Activated gamma-delta T cell (primary cell): Measurements from ENCODE around the gene SP110.
"Not testable (repeated sequence)": the region's sequence is repeated elsewhere in the genome, so short reads cannot be mapped to it uniquely, and the experiment has no call there.

Source experiments
- DNase-seq: peaks from one replicate; lab custom pipeline; 2025; lab: John Stamatoyannopoulos, UW
- total RNA-seq, 2 donors: gene quantifications; one replicate each; lab custom pipeline; 2026; lab: John Stamatoyannopoulos, UW

The SP110 gene
- 68.6 to 77.9 reads per million in 2 donors for total RNA-seq

DNA sequence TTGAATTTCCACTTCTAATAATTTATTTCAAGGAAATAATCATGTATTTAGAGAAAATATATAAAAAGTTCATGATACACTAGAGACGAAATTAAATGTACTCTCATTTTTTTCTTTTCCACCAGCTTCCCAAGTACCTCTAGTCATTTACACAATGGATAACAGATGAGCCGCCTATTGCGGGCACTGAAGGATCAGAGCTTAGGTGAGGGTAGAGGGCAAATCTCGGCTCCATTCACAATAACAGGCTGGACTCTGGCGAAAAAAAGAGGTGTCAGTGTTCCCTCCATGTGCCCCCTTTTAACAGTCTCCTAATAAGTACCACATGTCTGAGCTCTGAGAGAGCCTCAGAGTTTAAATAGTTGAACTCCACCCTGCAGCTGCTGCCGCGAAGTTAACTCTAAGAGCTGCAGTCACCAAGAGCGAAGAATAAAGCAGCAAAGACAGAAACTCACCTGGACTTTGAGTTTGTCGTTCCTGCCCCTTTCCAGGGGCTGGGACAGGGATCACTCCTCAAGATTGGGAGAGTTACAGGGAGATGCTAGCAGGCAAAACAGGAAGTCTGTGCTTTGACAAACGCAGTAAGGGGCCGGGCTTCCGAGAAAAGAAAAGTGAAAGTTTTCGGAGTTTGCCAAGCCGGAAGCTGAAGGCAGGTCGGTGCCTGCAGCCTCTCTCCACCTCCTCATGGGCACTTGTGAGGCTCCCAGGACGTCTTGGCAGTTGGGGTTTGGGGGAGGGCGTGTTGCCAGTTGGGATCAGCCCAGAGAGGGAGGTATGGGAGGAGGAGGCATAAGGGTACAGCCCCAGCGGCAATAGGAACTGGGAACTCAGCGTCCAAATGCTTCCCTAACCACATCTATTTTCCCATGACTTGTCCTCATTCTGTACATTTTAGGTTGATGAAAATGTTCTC lies at the start of gene SP110:
Gene SP110, minus strand, starts transcription at position 566 of the 913 bp plus-strand sequence. CDS start 3,057 bp downstream, outside the sequence.
- DNase-seq, result no peak

DNA sequence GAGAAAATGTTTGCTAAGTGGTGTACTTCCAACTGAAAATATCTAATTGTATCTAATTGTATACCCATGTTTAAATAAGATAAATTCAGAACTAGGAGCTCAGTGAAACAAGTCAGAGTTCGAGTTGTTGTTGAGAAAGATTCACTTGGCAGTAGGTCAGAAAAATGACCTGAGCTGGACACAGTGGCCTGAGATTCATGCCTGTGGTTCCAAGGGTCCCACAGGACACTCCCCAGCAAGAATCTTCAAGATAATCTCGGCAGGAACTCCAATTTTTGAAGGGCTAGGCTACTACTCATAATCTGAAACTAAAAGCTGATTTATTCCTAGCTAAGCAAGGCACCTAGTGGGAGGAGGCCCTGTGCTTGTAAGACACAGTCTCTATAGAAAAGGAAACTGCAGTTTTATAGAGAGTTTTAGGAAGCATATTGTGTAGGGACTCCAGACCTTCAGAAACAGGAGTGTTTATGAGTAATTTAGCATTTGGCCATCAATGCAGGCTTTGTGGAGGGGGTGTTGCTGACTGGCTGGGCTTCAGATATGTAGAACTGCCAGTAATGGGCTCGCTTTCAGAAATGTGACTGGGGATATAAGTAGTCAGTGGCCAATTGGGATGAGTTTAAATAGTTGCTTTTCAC lies 48.9 kb upstream of the SP110 start:
- no peak for DNase-seq

DNA sequence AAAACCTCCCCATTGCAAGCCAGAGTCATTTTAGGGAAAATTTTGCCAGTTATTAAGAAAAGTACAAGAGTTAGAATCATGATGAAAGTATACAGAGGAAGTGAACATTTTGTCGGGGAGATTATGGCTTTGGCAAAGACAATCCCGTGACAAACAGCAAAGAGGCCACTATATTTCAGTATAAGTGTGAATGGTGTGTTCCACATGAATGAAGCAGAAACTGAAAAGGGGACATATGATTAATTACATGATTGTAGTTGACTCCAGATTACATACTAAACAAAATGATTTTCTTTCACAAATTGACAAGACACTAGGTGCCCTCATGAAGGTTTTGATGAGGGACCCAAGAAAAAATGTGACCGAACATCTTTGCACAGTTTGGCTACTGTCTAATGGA lies 47.8 kb upstream of the SP110 start:
- no peak for DNase-seq

DNA sequence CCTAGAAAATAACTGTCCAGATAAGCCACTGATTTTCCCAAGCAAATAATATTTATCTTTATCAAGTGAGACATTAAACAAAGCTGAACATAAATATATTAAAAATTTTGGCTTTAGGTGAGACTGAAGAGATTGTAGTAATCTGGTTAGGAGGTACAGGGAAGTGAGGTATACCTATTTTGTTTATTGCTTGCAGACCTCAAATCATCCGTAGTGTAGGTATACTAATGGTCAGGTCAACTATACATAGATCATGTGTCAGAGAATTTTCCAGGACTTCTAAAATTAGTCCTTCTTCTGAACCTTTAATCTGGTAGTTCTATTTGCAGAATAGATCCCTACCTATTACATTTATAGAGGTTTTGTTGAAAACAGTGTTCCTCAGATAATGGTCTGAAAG lies 47.3 kb upstream of the SP110 start:
- no peak for DNase-seq

DNA sequence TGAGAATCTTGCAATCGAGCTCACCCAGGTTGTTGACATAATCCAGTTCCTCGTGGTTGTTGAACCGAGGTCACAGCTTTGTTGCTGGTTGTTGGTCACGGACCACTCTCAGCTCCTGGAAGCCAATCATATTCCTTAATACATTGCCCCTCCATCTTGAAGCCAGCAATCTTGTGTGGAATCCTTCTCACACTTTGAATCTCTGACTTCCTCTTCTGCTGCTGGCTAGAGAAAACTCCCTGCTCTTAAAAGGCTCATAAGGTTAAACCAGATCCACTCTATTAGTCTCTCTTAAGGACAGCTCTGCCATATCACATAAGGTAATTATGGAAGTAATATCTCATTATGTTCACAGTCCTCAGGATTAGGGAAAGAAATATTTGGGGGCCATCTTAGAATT lies 46.9 kb upstream of the SP110 start:
- no peak for DNase-seq

DNA sequence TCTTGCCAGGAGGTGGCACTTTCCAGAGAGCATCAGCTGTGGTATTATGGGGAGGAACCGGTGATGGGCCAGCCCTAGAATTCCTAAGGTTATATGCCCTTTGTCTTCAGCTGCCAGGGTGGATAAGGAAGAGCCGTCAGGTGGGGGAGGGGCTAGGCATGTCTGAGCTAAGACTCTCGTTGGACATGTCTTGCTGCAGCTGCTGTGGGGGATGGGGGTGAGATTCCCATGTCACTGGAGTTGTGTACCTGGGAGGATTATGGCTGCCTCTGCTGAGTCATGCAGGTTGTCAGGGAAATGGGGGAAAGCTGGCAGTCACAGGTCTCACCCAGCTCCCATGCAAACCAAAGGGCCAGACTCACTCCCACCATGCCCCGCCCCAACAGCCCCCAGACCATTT lies 45.2 kb upstream of the SP110 start:
- DNase-seq, result not testable (repeated sequence)

DNA sequence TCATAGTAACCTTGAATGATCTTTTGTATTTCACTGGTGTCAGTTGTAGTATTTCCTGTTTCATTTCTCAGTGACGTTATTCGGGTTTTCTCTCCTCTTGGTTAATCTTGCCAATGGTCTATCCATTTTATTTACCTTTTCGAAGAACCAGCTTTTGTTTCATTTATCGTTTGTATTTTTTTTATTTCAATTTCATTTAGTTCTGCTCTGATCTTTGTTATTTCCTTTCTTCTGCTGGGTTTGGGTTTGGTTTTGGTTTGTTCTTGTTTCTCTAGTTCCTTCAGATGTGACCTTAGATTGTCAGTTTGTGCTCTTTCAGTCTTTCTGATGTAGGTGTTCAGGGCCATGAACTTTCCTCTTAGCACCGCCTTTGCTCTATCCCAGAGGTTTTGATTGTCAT lies 42.5 kb upstream of the SP110 start:
- DNase-seq, result no peak

DNA sequence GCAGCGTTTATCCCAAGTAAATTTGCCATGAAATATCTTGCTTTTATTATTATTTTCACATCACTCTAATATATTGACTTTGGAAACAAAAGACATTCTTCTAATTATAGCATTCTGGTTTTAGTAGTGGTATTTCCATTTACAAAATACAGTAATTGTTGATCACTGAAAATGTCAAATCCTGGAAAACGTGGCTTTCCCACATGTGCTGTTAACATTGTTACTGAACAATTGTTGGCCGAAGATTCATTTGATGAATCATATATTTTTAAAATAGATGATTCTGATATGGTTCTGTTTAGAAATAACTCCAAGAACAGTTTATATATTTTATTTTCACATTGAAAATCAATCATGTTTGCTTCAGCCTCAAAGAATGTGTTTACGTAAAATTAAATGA lies 38.7 kb upstream of the SP110 start:
- DNase-seq, result no peak

DNA sequence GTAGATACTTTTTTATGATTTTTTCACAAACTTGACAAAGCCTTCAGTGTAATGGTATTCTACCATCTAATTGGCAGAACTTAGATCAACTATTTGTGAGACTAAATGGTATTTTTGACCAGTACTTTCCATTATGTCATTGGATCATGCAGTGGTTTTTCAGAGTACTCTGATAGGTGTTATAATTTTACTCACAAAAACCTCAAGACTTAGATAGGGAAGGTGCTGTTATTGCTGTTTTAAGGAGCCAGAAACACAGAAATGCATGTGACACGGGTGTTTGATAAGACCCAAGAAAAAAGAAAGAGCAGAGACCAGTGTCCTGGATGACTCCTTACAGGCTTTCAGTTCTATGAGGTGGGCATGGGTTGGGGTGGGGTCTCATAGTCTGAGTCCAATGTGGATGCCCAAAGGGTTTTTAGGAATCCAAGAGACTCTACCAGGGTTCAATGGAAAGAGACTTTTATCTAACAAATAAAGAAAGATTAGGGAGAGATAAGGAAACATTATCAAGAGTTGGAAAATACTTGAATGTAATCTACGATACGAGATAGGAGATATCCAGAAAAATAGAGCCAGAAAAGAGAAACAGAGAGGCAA lies 37.0 kb upstream of the SP110 start:
- DNase-seq, result no peak

DNA sequence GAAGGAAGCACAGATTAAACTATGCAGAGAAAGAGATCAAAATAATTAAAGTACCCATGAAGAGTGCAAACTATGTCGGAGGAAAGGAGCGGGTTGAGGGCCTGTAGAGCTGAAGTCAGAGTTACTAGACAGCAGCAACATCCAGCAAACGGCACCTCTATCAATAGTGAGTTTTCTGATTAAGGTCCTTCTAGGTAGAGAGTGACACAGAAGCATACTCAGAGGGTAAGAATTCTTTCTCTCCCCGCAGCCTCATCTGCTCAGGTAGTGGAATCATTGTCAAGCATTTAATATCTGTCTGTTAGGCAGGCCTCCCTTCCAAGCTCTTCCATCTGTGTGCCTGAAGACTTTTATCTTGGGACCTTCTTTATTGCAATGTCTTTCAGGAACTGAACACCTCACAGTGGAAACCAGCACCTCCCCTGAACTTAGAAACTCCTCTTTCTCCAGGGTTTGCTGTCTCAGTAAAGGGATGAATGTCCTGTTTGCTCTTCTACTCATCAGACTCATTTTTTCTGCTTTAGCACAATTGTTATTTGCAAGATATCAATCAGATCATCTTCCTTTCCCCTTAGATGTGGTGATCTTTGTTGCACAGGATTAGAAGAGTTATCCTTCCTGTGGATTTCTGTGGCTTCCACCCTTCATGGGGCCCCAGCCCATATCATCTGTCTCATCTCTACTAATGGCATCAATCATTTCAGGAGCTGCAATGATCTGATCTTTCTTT lies 34.5 kb upstream of the SP110 start:
- DNase-seq, result no peak

DNA sequence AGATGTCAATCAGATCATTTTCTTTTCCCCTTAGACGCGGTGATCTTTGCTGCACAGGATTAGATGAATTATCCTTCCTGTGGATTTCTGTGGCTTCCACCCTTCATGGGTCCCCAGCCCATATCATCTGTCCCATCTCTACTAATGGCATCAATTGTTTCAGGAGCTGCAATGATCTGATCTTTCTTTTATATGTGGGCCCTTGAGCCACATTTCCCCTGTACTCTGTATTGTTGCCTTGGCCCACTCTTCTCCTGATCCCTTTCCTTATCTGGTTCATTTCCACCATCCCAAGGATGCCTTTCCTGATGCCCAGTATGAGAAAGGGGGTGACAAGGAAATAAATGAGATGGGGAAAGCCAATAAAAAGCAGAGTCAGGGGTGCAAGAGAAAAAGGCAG lies 30.4 kb upstream of the SP110 start:
- DNase-seq, result no peak

DNA sequence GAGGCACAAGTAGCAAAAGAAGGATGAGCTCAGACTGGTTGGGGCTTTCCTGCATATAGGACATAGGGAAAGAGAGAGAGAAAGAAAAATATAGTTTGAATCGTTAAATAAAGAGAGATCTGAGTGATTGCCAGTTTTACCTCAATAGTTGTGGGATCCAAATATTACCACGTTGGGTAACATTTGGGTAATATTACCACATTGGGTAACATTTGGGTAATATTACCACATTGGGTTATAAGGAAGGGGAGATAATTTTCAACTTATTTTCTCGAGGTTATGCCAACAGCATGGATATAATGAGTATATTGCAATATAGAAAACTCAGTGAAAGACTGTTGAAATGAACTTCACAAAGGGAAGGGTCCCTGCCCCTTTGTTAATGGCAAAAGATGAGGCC lies 26.4 kb upstream of the SP110 start:
- DNase-seq, result no peak

DNA sequence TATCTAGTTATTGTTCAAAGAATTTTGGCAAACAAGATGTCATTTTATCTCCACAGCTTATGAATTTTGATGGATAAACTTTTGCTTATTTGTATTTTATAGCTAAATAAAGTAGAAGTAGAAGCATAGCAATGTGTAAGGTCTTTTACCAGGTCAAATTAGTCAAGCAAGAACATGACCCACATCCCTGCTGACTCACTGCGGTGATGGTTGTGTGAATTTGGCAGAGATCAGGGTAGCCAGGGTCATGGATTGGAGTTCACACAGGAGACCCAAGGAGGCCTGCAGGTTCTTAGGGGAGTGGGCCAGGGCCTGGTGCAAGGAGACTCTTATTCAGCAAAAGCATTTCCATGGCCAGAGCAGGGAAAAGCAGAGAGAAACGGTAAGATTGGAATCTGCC lies 24.4 kb upstream of the SP110 start:
- DNase-seq, result no peak

DNA sequence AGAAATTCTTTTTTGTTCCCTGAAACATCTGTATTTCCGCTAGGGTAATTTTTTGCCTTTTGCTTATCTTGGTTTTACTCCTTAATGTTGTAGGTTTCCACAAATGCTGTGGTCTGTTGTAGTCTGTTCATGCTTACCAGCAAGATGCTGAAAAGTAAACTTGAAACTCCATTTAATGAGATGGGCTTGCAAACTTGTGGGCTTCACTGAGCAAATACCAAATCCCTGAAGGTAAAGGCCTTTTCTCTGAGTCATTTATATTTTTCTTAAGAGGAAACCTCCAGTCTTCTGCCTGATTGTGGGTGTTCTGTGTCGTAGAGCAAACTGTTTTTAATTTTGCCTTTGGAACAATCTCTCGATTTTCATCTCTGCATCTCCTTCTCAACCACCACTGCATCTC lies 15.1 kb upstream of the SP110 start:
- DNase-seq, result no peak

DNA sequence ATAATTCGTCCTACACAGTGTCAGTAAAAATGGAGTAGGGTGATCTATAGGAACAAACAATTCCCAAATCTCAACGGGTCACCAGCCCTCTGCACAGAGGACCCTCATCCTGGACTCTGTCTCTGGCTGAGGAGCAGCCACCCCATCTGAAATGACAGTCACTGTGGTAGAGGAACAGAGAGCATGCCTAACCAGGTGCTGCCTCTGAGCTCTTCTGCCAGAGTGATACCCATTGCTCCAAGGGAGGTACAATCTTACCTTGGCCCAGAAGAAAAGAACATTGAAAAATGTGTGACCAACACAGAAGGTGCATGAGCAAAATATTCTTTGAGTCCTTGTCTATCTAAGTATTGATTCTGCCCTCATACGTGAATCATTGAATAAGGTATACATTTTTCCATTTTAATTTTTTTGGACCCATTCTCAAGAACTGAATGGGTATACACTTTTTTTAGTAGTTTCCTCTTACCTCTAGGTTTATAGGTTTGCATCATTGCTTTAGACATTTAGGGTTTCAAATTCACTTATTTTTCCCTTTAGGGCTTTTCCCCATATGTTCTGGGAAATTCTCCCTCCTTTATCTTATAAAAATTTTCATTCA lies 14.4 kb upstream of the SP110 start:
- DNase-seq, result no peak

DNA sequence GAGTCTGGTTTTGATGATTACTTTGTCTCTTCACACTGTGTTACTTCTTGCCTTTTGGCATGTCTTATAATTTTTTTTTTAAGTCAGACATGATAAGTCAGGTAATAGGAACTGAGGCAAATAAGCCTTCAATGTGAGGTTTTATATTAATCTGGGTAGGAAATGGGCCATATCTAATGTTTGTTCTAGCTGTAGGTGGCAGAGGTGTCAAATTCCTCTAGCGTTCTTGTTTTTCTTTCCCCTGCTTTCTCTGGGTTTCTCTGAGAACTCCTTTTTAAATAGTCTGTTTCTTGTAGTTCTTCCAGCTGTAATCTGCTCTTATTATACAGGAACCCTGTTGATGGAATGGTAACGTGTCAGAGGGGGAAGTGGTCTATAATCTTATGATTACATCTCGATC lies 11.5 kb upstream of the SP110 start:
- no peak for DNase-seq

DNA sequence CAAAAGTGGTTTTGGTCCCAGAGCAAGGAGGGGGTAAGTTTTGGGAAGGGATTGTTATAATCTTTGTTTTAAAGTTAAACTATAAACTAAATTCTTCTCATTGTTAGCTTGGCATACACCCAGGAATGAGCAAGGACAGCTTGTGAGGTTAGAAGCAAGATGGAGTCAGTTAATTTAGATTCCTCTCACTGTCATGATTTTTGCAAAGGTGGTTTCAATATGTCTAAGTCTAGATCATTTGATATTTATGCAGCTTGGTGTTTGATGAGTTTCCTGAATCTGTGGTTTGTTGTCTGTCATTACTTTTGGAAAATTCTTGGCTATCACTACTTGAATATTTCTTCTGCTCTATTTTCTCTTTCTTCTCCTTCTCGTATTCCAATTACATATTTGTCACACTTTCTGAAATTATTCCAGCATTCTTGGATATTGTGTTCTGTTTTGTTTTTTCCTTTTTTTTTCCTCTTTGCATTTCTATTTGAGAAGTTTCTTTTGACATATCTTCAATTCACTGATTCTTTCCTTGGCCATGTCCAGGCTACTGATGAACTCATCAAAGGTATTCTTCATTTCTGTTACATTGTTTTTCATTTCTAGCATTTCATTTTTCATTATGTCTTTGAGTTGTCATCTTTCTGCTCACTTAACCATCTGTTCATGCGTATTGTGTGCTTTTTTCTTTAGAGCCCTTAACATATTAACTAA lies 10.9 kb upstream of the SP110 start:
- no peak for DNase-seq

DNA sequence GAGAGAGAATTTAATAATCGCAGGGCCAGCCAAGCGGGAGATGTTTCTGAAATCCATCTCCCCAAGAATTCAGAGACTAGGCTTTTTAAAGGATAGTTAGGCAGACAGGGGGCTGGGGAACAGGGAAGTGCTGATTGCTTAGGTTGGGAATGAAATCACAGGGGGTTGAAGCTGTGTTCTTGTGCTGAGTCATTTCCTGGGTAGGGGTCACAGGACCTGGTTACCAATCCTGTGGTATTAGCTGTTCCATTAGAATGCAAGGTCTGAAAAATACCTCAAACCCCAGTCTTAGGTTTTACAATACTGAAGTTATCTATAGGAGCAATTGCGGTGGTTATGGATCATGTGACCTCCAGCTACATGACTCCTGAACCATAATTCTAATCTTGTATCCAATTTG lies 10.3 kb upstream of the SP110 start:
- no peak for DNase-seq

DNA sequence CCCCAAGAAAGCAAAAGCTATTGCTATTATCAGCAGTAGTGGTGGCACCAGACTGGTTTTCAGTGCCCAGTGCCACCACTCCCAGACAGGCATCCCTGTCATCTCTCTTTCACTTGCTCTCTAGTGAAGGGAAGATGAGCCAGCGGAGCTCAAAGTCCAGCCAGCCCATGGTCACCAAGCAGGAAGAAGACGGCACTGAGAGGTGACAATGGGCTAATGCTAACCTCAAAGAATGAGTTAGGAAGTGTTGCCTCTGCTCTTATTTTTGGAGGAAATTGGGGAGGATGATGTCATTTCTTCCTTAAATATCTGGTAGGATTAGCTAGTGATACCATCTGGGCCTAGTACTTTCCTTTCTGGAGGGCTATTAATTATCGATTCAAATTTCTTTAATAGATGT lies 7.4 kb upstream of the SP110 start:
- DNase-seq, result no peak

DNA sequence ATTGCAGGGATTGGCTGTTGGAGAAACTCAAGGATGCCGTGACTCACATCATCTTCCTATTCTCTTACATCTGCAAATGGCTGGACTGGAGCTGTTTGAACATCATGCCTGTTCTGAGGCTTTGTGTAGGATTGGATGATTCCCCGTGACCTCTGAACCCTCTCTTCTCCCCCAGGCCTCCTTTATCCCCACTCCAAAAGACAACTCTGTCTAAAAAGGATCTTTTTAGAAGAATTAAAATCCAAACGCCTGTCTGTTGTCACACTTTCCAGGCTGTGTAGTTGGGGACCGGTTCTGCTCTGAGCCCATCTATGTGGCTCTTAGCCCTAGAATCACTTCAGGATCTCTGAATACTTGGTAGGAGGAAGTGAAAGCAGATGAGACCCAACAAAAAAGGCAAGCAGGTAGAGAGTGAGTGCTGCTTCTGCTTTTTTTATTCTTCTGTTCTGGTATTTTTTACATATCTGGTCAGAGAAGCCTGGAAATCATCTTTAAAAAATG lies 6.3 kb upstream of the SP110 start:
- DNase-seq, result no peak

DNA sequence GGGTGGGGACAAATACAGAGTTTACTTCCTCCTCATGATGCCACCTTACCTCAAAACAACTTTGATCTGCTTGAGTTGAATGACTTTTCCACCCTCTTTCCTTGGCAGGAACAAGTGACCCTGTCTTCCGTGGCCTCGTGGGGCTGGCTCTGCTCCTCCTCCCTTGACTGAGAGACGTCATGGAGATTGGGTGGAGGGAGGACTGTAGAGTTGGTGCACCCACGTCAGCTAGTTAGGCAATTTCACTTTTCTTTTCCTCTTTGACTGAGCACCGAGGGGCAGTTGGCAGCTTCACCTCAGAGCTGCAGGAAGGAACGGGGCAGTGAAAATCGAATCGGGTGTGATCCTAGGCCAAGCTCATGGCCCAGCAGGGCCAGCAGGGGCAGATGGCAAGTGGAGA lies 5.7 kb upstream of the SP110 start, which contains the start of gene SP140:
Gene SP140, plus strand, starts transcription at position 251 of the 400 bp plus-strand sequence. Its CDS starts 109 bp downstream, at position 360.
- no peak for DNase-seq
